ENCODE data around the gene DENND2A. TPM values are rescaled to one million over a fixed set of nuclear protein-coding genes. Genes with fewer than 3 reads are reported as not detected.

The DENND2A gene
- total and polyA plus RNA-seq, 10 donors: 1.9 to 35.3 (median 14.9) TPM

- Histone ChIP-seq H3K27ac (peak overlapping the region in 5 of 8 donors; percentile 33 to 90 (median 45)), H3K4me3 (no peak overlapping the region), H3K36me3 (peaks cover 0 to 33% (median 13%) of the 10 kb centered on the region in 6 donors), H3K27me3 (replicated peaks in 1 of 7) (no peaks in the 10 kb centered on the region), H3K9me3 (no peaks in the 10 kb centered on the region), H3K4me1 (peaks cover 23 to 56% (median 45%) of the 10 kb centered on the region in 6 donors)
- WGBS, 5 donors: 58 to 69% (median 60%) methylated on average over 8 of the region's 8 CpGs
- TF ChIP-seq, protein P1, sequence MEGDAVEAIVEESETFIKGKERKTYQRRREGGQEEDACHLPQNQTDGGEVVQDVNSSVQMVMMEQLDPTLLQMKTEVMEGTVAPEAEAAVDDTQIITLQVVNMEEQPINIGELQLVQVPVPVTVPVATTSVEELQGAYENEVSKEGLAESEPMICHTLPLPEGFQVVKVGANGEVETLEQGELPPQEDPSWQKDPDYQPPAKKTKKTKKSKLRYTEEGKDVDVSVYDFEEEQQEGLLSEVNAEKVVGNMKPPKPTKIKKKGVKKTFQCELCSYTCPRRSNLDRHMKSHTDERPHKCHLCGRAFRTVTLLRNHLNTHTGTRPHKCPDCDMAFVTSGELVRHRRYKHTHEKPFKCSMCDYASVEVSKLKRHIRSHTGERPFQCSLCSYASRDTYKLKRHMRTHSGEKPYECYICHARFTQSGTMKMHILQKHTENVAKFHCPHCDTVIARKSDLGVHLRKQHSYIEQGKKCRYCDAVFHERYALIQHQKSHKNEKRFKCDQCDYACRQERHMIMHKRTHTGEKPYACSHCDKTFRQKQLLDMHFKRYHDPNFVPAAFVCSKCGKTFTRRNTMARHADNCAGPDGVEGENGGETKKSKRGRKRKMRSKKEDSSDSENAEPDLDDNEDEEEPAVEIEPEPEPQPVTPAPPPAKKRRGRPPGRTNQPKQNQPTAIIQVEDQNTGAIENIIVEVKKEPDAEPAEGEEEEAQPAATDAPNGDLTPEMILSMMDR (IDR thresholded peaks at IDR 0.05 in 8 of 11, conservative IDR thresholded peaks at IDR 0.05 in 3 of 11): peak in 5 of 11 experiments; percentile 22 to 35 (median 27)
- TF ChIP-seq POLR2A (IDR thresholded peaks at IDR 0.05) (no peak), POLR2AphosphoS5 (IDR thresholded peaks at IDR 0.05) (peak in 1 of 3 donors; percentile 34)
- intact Hi-C loops (cut with DNase I; ENCODE audit: low total_unique reads): no loop called here
- DNase-seq: peak; percentile 30
These were observed 34.5 kb upstream of the DENND2A start for GRCh38 chr7:140674899-140675701.

DNA sequence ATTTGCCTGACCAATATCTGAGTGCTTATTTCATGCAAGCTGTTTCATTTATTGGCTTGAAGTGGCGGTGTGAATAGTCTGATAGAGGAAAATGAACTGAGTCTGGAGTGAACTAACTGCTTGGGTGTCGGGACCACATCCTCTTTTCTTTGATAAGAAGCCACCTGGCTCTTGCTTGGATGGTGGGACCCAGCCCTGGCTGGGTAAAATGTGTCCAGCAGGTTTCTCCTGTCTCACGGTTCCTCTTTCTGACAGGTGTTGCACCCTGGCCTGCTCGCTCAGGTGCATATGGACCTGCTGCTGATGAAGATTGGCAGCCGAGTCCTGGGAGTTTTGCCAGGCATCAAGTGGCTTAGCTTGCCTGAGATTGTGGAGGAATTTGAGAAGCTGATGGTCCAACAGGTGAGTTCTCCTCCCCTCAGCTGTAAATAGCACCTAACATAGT is 33.8 kb upstream of the DENND2A start:
- Histone ChIP-seq H3K36me3 (peaks cover 0 to 26% (median 7%) of the 10 kb centered on the region in 6 donors), H3K4me1 (peaks cover 23 to 56% (median 45%) of the 10 kb centered on the region in 6 donors), H3K27ac (peak overlapping the region in 6 of 8 donors; percentile 86 to 94 (median 92)), H3K9me3 (no peaks in the 10 kb centered on the region), H3K27me3 (replicated peaks in 1 of 7) (no peaks in the 10 kb centered on the region), H3K4me3 (peak overlapping the region in 3 of 8 donors; percentile 72 to 95 (median 79))
- peak; percentile 72 for DNase-seq
- TF ChIP-seq, protein P1 (IDR thresholded peaks at IDR 0.05 in 8 of 11, conservative IDR thresholded peaks at IDR 0.05 in 3 of 11): no peak
- TF ChIP-seq POLR2AphosphoS5 (IDR thresholded peaks at IDR 0.05): peak in 1 of 3 donors; percentile 30
- WGBS, 5 donors: 56 to 69% (median 62%) methylated on average over 5 of the region's 5 CpGs
- intact Hi-C loops (cut with DNase I; ENCODE audit: low total_unique reads): no loop called here

- H3K9me3 ChIP-seq: no peaks in the 10 kb centered on the region
- peaks cover 0 to 20% (median 2%) of the 10 kb centered on the region in 6 donors for H3K36me3 ChIP-seq
- WGBS, 5 donors: 29 to 50% (median 36%) methylated on average over 12 to 18 of the region's 18 CpGs
- TF ChIP-seq, protein P1 (IDR thresholded peaks at IDR 0.05 in 8 of 11, conservative IDR thresholded peaks at IDR 0.05 in 3 of 11): no peak
- TF ChIP-seq POLR2AphosphoS5 (IDR thresholded peaks at IDR 0.05): no peak
- TF ChIP-seq POLR2A (IDR thresholded peaks at IDR 0.05): no peak
- peak overlapping the region; percentile 81 to 94 (median 90) for H3K27ac ChIP-seq
- H3K4me3 ChIP-seq: peak overlapping the region; percentile 50 to 95 (median 74)
- DNase-seq: no peak
- peaks cover 23 to 56% (median 45%) of the 10 kb centered on the region in 6 donors for H3K4me1 ChIP-seq
- H3K27me3 ChIP-seq (replicated peaks in 1 of 7): no peaks in the 10 kb centered on the region
- intact Hi-C loops (cut with DNase I; ENCODE audit: low total_unique reads): no loop called here
These were observed 33.2 kb upstream of the DENND2A start for GRCh38 chr7:140673774-140674155.

All from spleen (tissue), 11 donors.